ENCODE results near the gene SIPA1L2.

SIPA1L2 gene

DNA sequence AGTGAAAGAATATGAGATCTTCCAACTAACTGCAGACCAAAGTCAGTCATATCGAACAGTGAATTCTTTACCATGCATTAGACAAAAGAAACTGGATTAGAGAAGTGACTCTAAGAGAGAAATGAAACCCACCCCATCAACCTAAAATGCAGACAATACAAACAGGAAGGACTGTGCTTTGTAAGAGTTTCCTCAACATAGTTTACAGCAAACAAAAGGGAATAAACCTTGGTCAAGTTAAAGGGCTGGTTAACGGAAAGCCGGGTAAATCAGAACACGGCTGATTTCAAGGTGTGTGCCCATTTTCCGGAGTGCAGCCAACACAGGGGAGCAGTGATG lies 39.2 kb downstream of the SIPA1L2 start:
- DNase-seq (ENCODE audit: low read depth in 2 of 2): no peak

DNA sequence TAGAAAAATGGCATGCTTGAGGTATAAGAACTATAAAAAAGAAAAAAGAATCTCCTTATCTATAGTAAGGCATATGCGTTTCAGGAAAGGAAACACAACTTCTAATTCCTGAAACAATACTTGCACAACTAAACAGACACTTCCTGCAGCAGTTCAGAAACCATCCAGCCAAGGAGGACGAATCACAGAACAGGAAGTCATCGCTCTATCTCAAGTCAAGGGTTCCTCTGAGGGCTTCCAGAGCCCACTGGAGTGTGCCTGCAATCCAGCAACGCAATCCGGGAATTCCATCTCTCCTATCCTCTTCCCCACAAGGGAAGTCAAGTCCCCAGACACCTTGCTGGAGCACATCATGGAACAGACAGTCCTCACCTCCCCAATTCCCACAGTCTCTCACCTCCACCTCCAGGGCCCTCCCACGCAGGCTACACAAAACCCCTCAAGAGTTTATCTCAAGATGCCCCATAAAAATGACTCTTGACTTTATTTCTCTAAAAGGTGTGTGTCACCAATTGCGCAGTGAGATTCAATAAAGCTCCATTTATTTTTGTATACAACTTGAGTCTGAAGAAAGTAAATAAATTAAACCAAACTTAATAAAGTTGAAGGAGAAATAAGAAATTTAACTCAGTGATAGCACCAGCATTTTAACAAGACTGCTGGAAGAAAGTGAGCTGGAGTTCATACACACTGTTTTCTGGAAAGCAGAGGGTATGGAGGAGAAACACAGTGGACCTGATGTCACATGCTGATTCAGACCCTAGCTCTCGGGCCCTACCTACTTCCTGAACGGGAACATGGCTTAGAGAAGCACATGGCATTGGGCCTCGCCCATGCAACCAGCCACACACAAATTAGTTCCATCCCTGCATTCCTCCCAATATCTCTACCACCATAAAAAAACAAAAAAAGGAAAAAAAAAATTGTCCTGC lies 39.9 kb downstream of the SIPA1L2 start:
- DNase-seq (ENCODE audit: low read depth in 2 of 2): no peak

DNA sequence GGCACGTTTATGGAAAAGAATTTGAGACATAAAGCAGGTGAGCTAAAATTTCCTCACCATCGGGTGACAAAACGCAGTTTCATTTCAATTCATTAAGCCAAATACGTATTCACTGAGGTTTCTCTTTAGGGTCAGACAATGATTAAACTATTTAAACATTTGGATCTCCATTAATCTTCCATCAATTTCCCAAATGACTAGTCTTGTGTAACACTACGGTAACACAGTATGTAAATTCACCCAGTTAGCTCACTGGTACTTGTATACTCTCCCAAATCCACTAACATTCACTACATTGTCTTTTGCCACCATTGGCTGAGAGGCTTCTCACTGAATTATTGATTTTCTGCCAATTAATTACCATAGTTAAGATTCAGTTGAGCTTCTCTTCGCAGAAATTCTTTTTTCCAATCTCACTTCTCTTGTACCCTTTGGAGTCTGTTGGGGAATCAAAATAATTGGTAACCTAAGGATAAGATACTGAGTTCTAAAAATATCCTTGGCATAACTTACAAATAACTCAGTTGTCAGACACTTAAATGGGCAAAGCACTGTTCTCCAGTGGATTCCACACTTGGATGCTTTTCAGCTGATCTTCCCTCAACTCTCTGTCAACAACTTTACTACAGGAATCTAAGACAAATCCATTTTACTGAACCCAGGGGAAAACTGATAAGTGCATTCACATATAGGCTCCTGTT lies 40.7 kb downstream of the SIPA1L2 start:
- no peak for DNase-seq (ENCODE audit: low read depth in 2 of 2)

DNA sequence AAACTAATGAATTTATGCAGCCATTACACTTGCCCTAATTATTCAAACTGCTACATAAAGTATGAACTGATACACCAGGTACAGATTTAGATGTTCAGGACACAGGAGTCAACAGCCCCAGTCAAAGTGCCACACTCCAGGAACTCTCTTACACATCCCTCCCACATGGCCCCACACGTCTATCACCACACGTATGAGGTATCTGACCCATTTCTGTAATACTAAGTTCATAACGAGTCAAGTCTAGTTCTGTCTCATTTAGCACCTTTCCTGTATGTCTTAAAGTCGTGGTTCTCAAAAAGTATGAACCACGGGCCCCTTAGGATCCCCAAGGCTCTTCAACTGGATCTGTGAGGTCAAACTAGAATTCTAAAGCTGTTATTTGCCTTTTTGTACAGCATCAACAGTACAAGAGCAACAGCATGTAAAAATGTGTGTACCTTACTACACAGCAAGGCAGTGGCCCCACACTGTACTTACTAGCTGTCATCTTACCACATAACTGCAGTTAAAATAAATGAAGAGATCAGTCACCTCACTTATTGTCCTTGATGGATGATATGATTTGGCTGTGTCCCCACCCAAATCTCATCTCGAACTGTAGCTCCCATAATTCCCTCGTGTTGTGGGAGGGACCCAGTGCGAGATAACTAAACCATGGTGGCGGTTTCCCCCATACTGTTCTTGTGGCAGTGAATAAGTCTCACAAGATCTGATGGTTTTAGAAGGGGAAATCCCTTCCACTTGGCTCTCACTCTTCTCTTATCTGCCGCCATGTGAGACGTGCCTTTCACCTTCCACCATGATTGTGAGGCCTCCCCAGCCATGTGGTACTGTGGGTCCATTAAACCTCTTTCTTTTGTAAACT lies 42.6 kb downstream of the SIPA1L2 start:
- DNase-seq (ENCODE audit: low read depth in 2 of 2): no peak

DNA sequence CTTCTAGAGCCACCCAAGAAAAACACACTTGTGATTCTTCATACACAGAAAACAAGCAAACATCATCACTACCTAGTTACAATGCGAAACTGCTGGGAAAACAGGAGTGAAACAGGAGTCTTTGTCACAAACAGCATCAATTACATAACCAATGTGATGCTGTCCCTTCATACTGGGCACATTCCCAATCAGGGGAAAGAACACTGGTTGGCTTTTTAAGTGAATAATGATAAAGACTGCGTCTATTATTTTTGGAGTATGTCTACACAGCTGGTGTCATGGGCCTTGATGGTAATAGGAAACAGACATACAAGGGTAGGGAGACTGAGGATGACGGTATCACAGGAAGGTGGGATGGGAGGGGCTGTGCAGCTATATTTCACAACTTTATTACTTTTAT lies 43.3 kb downstream of the SIPA1L2 start:
- DNase-seq (ENCODE audit: low read depth in 2 of 2): no peak

DNA sequence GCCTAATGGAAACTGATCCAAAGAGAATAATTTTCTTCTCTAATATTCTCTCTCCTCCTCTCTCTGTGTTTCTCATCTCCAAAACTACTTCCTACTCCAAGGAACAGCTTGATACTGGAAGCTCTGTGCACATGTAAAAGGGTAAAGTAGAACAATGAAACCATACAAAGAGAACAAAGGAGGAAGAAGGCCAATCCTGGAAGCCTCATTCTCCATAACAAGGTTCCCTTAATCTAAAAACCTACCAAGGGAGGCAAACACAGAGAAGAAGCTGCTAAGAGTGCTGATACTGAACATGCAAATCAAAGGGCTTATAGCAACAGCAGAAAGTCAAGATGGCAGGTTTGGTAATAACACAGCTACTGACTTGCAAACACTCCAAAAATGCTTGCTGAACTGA lies 44.4 kb downstream of the SIPA1L2 start:
- no peak for DNase-seq (ENCODE audit: low read depth in 2 of 2)

DNA sequence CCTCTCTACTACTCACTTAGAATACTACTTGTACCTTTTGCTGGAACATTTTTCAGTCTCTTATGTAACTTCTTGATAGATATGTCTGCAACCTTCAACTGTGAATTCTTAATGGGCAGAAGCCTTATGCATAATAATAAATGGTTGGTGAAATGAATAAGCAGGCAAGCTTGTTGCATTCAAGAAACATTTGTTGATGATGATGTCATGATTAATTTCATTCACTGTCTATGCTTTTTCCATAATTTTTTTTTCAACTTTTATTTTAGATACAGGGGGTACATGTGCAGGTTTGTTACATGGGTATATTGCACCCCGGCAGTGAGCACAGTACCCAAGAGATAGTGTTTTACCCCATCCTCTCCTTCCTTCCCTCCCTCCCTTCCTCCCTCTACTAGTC lies 48.0 kb downstream of the SIPA1L2 start:
- no peak for DNase-seq (ENCODE audit: low read depth in 2 of 2)
